BLaER1 (cell line): ENCODE data around the gene STEAP3.

Experiments used
- H3K27ac ChIP-seq: shearing (Covaris generic); formaldehyde crosslinking; 2 replicates; pipeline ENCODE4 v1.8.1; 2022
- H3K27me3 ChIP-seq: shearing (Covaris generic); formaldehyde crosslinking; 2 replicates; pipeline ENCODE4 v1.8.1; 2022
- H3K36me3 ChIP-seq: shearing (Covaris generic); formaldehyde crosslinking; 2 replicates; pipeline ENCODE4 v1.8.1; 2022
- H3K4me1 ChIP-seq: shearing (Covaris generic); formaldehyde crosslinking; 2 replicates; pipeline ENCODE4 v1.8.1; 2022
- H3K4me2 ChIP-seq: shearing (Covaris generic); formaldehyde crosslinking; 2 replicates; pipeline ENCODE4 v1.8.1; 2022
- H3K4me3 ChIP-seq: shearing (Covaris generic); formaldehyde crosslinking; 2 replicates; pipeline ENCODE4 v1.8.1; 2022
- H3K9ac ChIP-seq: shearing (Covaris generic); formaldehyde crosslinking; 2 replicates; pipeline ENCODE4 v1.8.1; 2022
- H3K9me3 ChIP-seq: shearing (Covaris generic); formaldehyde crosslinking; 2 replicates; pipeline ENCODE4 v1.8.1; 2022
- H4K20me1 ChIP-seq: shearing (Covaris generic); formaldehyde crosslinking; 2 replicates; pipeline ENCODE4 v1.8.1; 2022
- Cebpa-rat ChIP-seq: shearing (Covaris generic); IDR thresholded peaks from 2 replicates; pipeline ENCODE4 v1.8.1; 2022

The STEAP3 gene

DNA sequence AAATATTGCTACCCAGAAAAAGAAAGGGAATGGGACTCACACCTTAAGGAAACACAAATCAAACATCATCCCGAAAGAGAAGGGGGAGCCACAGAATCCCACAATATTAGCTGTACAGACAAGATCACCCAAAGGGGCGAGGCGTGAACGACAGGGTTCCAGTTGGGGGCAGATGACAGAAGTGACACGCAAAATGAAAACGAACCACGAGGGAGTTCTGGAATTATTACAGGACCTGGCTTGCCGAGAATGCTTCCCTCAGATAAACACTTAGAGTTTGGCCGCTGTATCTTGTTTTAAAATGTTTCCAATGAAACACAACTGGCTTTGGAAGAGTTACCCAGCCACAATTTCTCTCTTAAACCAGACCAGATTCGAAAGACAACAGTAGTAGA lies 82.6 kb downstream of the STEAP3 start:
- H3K4me1 ChIP-seq = no peaks in the 10 kb centered on the region
- no peaks in the 10 kb centered on the region for H3K27me3 ChIP-seq
- H3K4me3 ChIP-seq = no peak overlapping the region
- H3K9me3 ChIP-seq = no peaks in the 10 kb centered on the region
- no peak overlapping the region for H3K27ac ChIP-seq
- no peak overlapping the region for H3K9ac ChIP-seq
- no peak overlapping the region for H3K4me2 ChIP-seq
- H3K36me3 ChIP-seq = no peaks in the 10 kb centered on the region
- TF ChIP-seq Cebpa-rat = no peak
- H4K20me1 ChIP-seq = no peaks in the 10 kb centered on the region

DNA sequence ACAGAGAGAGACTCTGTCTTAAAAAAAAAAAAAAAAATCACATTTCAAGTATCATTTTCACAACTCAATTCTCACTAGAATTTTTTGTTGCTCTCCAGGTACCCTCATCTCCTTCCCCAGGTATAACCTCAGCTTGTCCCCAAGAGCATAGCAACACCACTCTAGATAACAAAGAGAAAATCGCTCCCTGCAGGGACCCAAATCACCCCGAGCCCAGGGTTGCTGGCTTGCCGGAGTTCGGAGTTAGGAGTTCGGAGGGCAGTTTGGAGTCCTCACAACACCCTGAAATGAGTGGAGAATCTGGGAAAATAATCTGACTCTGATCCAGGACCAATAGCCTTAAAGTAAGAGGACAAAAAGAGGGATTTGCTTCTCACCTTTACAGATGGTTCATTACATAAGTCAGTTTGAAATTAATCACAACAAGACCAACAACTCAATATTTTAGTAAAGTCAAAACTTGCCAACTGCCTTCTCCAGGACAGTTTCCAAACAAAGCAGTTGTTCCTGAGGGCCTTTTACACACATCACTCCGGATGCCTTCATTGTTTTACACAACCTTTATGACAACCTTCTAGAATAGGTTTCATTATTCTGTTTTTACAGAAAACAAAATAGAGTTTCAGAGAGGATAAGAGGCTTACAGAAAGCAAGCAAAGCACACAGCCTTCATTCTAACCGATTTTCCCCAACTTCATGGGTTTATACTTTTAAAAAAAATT lies 83.9 kb downstream of the STEAP3 start:
- H3K27me3 ChIP-seq = no peaks in the 10 kb centered on the region
- H3K4me3 ChIP-seq = no peak overlapping the region
- H3K9ac ChIP-seq = no peak overlapping the region
- peaks cover 4% of the 10 kb centered on the region; the same call in 1 of the 2 replicates for H3K36me3 ChIP-seq
- no peaks in the 10 kb centered on the region for H3K9me3 ChIP-seq
- no peak for TF ChIP-seq Cebpa-rat
- no peaks in the 10 kb centered on the region for H3K4me1 ChIP-seq
- no peak overlapping the region for H3K4me2 ChIP-seq
- no peaks in the 10 kb centered on the region for H4K20me1 ChIP-seq
- H3K27ac ChIP-seq = no peak overlapping the region

DNA sequence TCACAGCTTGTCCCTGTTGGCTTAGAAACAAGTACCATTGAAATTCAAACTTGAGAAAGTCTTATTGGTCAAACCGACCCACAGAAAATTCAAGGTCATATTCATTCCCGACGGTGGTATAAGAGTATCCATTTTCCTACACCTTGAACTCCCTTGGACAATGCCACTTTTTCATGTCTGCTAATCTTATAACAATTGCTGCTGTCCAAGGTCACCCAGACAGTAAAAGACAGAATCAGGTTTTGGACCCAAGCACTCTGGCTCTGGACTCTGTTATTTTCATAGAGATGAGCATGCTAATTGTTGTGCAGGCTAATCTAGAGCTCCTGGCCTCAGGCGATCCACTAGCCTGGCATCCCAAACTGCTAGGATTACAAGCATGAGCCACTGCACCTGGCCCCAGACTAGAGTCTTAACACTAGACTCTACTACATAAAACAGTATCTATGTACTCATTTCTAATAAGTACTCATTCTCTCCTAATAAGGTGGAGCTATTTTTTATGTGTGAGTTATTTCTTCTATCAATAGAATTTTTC lies 85.2 kb downstream of the STEAP3 start:
- Histone ChIP-seq H3K4me2 (no peak overlapping the region), H3K9me3 (no peaks in the 10 kb centered on the region), H3K27me3 (no peaks in the 10 kb centered on the region), H3K4me3 (no peak overlapping the region), H4K20me1 (no peaks in the 10 kb centered on the region), H3K9ac (no peak overlapping the region), H3K4me1 (no peaks in the 10 kb centered on the region), H3K27ac (no peak overlapping the region), H3K36me3 (peaks cover 4% of the 10 kb centered on the region; the same call in 1 of the 2 replicates)
- TF ChIP-seq Cebpa-rat = no peak

DNA sequence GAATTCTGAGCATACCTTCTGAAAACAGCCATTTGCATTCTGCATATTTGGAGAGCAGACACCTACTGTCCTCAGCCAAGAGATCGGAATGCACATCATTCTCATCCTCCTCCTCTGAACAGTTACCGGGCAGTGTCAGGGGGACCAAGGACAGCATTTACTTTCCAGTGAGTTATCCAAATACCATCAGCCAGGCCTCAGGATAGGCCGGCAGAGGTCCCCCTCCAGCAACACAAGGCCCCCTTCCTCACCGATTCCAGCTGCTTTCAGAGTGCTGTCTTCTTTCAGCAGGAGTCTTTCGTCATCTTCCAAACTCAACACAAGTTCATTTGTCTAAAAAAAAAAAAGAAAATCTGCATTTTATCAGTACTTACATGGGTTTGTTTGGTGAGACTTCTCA lies 87.7 kb downstream of the STEAP3 start:
- no peaks in the 10 kb centered on the region for H3K9me3 ChIP-seq
- no peak for TF ChIP-seq Cebpa-rat
- H3K9ac ChIP-seq = no peak overlapping the region
- H3K36me3 ChIP-seq = peaks cover 4% of the 10 kb centered on the region; the same call in 1 of the 2 replicates
- no peaks in the 10 kb centered on the region for H4K20me1 ChIP-seq
- no peak overlapping the region for H3K27ac ChIP-seq
- no peak overlapping the region for H3K4me3 ChIP-seq
- H3K4me2 ChIP-seq = no peak overlapping the region
- H3K4me1 ChIP-seq = no peaks in the 10 kb centered on the region
- H3K27me3 ChIP-seq = no peaks in the 10 kb centered on the region

DNA sequence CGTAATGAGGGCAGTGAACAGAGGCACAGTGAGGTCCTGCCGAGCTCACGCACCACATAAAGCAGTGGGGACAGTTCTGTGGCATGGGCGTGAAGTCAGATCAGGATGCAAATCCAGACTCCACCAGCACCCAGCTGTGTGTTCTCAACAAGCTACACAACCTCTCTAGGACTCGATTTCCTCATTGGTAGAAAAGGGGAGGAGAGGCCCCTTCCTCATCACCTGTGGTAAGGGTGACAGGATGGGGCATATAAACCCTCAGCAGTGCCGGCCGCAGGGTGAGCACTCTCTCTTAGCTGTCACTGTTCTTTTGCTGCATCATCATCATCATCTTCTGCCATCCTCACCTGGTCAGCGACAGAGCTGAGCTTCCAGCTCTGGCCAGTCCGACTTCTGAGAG lies 88.2 kb downstream of the STEAP3 start:
- Histone ChIP-seq H3K36me3 (peaks cover 4% of the 10 kb centered on the region; the same call in 1 of the 2 replicates), H3K27ac (no peak overlapping the region), H3K9ac (no peak overlapping the region), H3K4me2 (no peak overlapping the region), H3K9me3 (no peaks in the 10 kb centered on the region), H3K27me3 (no peaks in the 10 kb centered on the region), H3K4me1 (no peaks in the 10 kb centered on the region), H3K4me3 (no peak overlapping the region), H4K20me1 (no peaks in the 10 kb centered on the region)
- TF ChIP-seq Cebpa-rat = no peak
